A673 (cell line): ENCODE data around the gene SRMS. TPM values are rescaled to one million over a fixed set of nuclear protein-coding genes. Genes with fewer than 3 reads are reported as not detected.

Experiments used
- BruUV-seq: library from RNA; stranded (reverse); fragments of 400-500 nt; replicated peaks from 2 replicates; lab custom pipeline; 2021; lab: Mats Ljungman, UMichigan
- CTCF ChIA-PET: fragments of 300-600 bp; sonication (Branson Sonifier 250); formaldehyde crosslinking; loops from one replicate; lab custom pipeline; 2022; ENCODE audit warnings: antibody characterized with exemption; lab: Charles Lee
- POLR2A ChIA-PET: fragments of 300-600 bp; sonication (Branson Sonifier 250); formaldehyde crosslinking; loops from one replicate; lab custom pipeline; 2022; ENCODE audit warnings: antibody characterized with exemption; ENCODE audit not compliant: low non-redundant PET; lab: Charles Lee
- DNase-seq: peaks from one replicate; pipeline ENCODE4 v3.0.0-alpha.2; 2015; ENCODE audit warnings: low spot score
- H3K27ac ChIP-seq: fragments of 200-600 bp; sonication (generic); 2 replicates; pipeline ENCODE4 v1.5.1; 2016; ENCODE audit warnings: mixed run types, low read depth, mild to moderate bottlenecking, mixed read lengths, antibody characterized with exemption, low read length; ENCODE audit not compliant: poor library complexity, severe bottlenecking
- H3K27me3 ChIP-seq: fragments of 200-600 bp; sonication (generic); replicated peaks from 2 replicates; pipeline ENCODE4 v1.6.1; 2017; ENCODE audit warnings: mixed run types, low read depth, mild to moderate bottlenecking, mixed read lengths, antibody characterized with exemption, low read length; ENCODE audit not compliant: insufficient read depth, poor library complexity
- H3K36me3 ChIP-seq: fragments of 200-600 bp; sonication (generic); 2 replicates; pipeline ENCODE4 v1.6.1; 2016; ENCODE audit warnings: mixed run types, mild to moderate bottlenecking, mixed read lengths, antibody characterized with exemption, low read length; ENCODE audit not compliant: insufficient read depth, poor library complexity, severe bottlenecking
- H3K4me1 ChIP-seq: fragments of 200-600 bp; sonication (generic); 2 replicates; pipeline ENCODE4 v1.6.1; 2017; ENCODE audit warnings: mixed run types, mild to moderate bottlenecking, mixed read lengths, antibody characterized with exemption, low read length; ENCODE audit not compliant: insufficient read depth, poor library complexity, severe bottlenecking
- H3K4me3 ChIP-seq: fragments of 200-600 bp; sonication (generic); 2 replicates; pipeline ENCODE4 v1.5.1; 2016; ENCODE audit warnings: low read depth, mixed run types, mild to moderate bottlenecking, mixed read lengths, low read length; ENCODE audit not compliant: poor library complexity, severe bottlenecking
- H3K9me3 ChIP-seq: fragments of 200-600 bp; sonication (generic); 2 replicates; pipeline ENCODE4 v1.6.1; 2016; ENCODE audit warnings: mixed run types, low read depth, mild to moderate bottlenecking, mixed read lengths, antibody characterized with exemption, low read length; ENCODE audit not compliant: poor library complexity, severe bottlenecking
- EZH2 ChIP-seq: fragments of 200-600 bp; sonication (generic); IDR thresholded peaks from 2 replicates; pipeline ENCODE4 v1.6.1; 2017; ENCODE audit warnings: borderline replicate concordance, low read depth, mild to moderate bottlenecking, mixed read lengths, antibody characterized with exemption, low read length; ENCODE audit not compliant: poor library complexity, severe bottlenecking
- intact Hi-C: fragments of 100-400 bp; cut with micrococcal nuclease; formaldehyde crosslinking; loops from one replicate; pipeline ENCODE4 v1.10.0; 2022; ENCODE audit not compliant: unreplicated experiment
- total RNA-seq: library from RNA; stranded (reverse); gene quantifications from 2 replicates; pipeline ENCODE4 v1.2.3, GENCODE V29; 2021
- TF ChIP-seq, protein P1 (sequence below): fragments of 300-800, 200-600 bp; sonication (generic); conservative IDR thresholded peaks from 2 replicates; pipeline ENCODE4 v1.5.1; 2017; ENCODE audit warnings: low read depth, mild to moderate bottlenecking, antibody characterized with exemption, low read length, moderate library complexity, mixed read lengths

The SRMS gene
- total RNA-seq, 1 experiment from 2014 or later = not detected

DNA sequence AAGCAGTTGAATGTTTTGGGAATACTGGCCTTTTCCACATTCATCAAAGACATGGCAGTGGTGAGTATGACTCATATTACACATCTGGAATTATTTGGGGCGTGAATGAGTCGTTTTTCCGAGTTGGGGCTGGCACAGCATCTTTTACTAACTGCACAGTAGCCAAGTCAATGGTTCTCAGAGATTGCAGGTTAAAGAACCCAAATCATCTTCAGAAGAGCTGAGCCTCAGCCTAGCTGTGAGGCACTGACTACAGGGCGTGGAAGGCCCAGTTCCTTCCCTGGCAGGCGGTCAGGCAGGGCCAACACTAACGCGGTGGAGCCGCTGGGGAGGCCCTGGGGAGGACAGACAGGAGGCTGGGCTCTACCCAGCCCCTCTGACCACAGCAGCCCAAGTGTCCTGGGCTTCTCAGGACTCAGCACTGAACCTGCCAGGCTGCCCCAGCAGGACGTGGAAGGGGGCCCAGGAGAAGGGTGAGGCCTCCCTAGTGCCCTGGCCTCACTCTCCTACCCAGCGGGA is 46.6 kb upstream of the SRMS start:
- peaks cover 2% of the 10 kb centered on the region for H3K36me3 ChIP-seq
- CTCF ChIA-PET = no interaction called here
- DNase-seq = no peak
- POLR2A ChIA-PET = no interaction called here
- TF ChIP-seq, protein P1, sequence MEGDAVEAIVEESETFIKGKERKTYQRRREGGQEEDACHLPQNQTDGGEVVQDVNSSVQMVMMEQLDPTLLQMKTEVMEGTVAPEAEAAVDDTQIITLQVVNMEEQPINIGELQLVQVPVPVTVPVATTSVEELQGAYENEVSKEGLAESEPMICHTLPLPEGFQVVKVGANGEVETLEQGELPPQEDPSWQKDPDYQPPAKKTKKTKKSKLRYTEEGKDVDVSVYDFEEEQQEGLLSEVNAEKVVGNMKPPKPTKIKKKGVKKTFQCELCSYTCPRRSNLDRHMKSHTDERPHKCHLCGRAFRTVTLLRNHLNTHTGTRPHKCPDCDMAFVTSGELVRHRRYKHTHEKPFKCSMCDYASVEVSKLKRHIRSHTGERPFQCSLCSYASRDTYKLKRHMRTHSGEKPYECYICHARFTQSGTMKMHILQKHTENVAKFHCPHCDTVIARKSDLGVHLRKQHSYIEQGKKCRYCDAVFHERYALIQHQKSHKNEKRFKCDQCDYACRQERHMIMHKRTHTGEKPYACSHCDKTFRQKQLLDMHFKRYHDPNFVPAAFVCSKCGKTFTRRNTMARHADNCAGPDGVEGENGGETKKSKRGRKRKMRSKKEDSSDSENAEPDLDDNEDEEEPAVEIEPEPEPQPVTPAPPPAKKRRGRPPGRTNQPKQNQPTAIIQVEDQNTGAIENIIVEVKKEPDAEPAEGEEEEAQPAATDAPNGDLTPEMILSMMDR = no peak
- H3K4me1 ChIP-seq = no peaks in the 10 kb centered on the region
- H3K27ac ChIP-seq = no peak overlapping the region
- H3K27me3 ChIP-seq = no peaks in the 10 kb centered on the region
- H3K9me3 ChIP-seq = no peaks in the 10 kb centered on the region
- intact Hi-C loops = no loop called here
- H3K4me3 ChIP-seq = no peak overlapping the region
- BruUV-seq = no TSS peak

GRCh38 chr20:63592661-63593060 is 45.1 kb upstream of the SRMS start:
- TF ChIP-seq, protein P1 = no peak
- H3K4me3 ChIP-seq = no peak overlapping the region
- intact Hi-C loops = no loop called here
- H3K27ac ChIP-seq = no peak overlapping the region
- peaks cover 2% of the 10 kb centered on the region for H3K36me3 ChIP-seq
- H3K4me1 ChIP-seq = no peaks in the 10 kb centered on the region
- no peaks in the 10 kb centered on the region for H3K9me3 ChIP-seq
- no TSS peak for BruUV-seq
- no peaks in the 10 kb centered on the region for H3K27me3 ChIP-seq
- no peak for DNase-seq
- ChIA-PET CTCF (no interaction called here), POLR2A (no interaction called here)

GRCh38 chr20:63591786-63592355 is 44.3 kb upstream of the SRMS start:
- ChIA-PET CTCF (no interaction called here), POLR2A (no interaction called here)
- Histone ChIP-seq H3K4me1 (no peaks in the 10 kb centered on the region), H3K4me3 (no peak overlapping the region), H3K36me3 (peaks cover 2% of the 10 kb centered on the region), H3K9me3 (no peaks in the 10 kb centered on the region), H3K27ac (no peak overlapping the region), H3K27me3 (no peaks in the 10 kb centered on the region)
- intact Hi-C loops = no loop called here
- TF ChIP-seq, protein P1 = no peak
- no peak for TF ChIP-seq EZH2
- BruUV-seq = no TSS peak
- no peak for DNase-seq
